HEK293T (cell line): ENCODE measurements around the gene CASP1.
"Not testable (repeated sequence)": the region's sequence is repeated elsewhere in the genome, so short reads cannot be mapped to it uniquely, and the experiment has no call there.

Experiments
- CTCF ChIA-PET: fragments of 350-600 bp; formaldehyde crosslinking; extraction: SDS; loops from one replicate; lab custom pipeline; 2021; ENCODE audit warnings: antibody characterized with exemption, inconsistent platforms; lab: Yijun Ruan, JAX
- POLR2A ChIA-PET: fragments of 350-600 bp; formaldehyde crosslinking; extraction: SDS; loops from one replicate; lab custom pipeline; 2020; ENCODE audit warnings: antibody characterized with exemption, inconsistent platforms; lab: Yijun Ruan, JAX
- DNase-seq: peaks from one replicate; pipeline ENCODE4 v3.0.0; 2012; ENCODE audit warnings: mixed read lengths; ENCODE audit errors: extremely low spot score
- ARNT ChIP-seq: fragments of 450-650 bp; IDR thresholded peaks from 2 replicates; pipeline ENCODE4 v1.6.1; 2017; ENCODE audit warnings: mild to moderate bottlenecking
- BHLHE40 ChIP-seq: fragments of 450-650 bp; IDR thresholded peaks from 2 replicates; pipeline ENCODE4 v1.6.1; 2016; ENCODE audit warnings: mild to moderate bottlenecking, moderate library complexity, borderline replicate concordance
- CTBP1 ChIP-seq: fragments of 450-650 bp; IDR thresholded peaks from 2 replicates; pipeline ENCODE4 v1.6.1; 2016; ENCODE audit warnings: borderline replicate concordance
- ELF4 ChIP-seq: fragments of 450-650 bp; IDR thresholded peaks from 2 replicates; pipeline ENCODE4 v1.6.1; 2017; ENCODE audit warnings: antibody characterized with exemption
- FOXA1 ChIP-seq: fragments of 450-650 bp; IDR thresholded peaks from 2 replicates; pipeline ENCODE4 v1.6.1; 2016; ENCODE audit warnings: mild to moderate bottlenecking
- FOXK2 ChIP-seq: fragments of 450-650 bp; IDR thresholded peaks from 2 replicates; pipeline ENCODE4 v1.6.1; 2016; ENCODE audit warnings: mild to moderate bottlenecking
- FOXM1 ChIP-seq: fragments of 450-650 bp; IDR thresholded peaks from 2 replicates; pipeline ENCODE4 v1.6.1; 2017; ENCODE audit warnings: mild to moderate bottlenecking, borderline replicate concordance
- HDGF ChIP-seq: fragments of 450-650 bp; IDR thresholded peaks from 2 replicates; pipeline ENCODE4 v1.6.1; 2017; ENCODE audit warnings: antibody characterized with exemption, borderline replicate concordance
- L3MBTL2 ChIP-seq: fragments of 450-650 bp; conservative IDR thresholded peaks from 2 replicates; pipeline ENCODE4 v1.6.1; 2016; ENCODE audit warnings: mild to moderate bottlenecking
- LEF1 ChIP-seq: fragments of 450-650 bp; IDR thresholded peaks from 2 replicates; pipeline ENCODE4 v1.6.1; 2017; ENCODE audit warnings: mild to moderate bottlenecking, borderline replicate concordance
- NFRKB ChIP-seq: fragments of 450-650 bp; IDR thresholded peaks from 2 replicates; pipeline ENCODE4 v1.6.1; 2016; ENCODE audit warnings: mild to moderate bottlenecking, moderate library complexity
- SP1 ChIP-seq: fragments of 450-650 bp; IDR thresholded peaks from 2 replicates; pipeline ENCODE4 v1.6.1; 2017
- SUZ12 ChIP-seq: fragments of 450-650 bp; IDR thresholded peaks from 2 replicates; pipeline ENCODE4 v1.6.1; 2016; ENCODE audit warnings: mild to moderate bottlenecking
- TARDBP ChIP-seq: fragments of 450-650 bp; IDR thresholded peaks from 2 replicates; pipeline ENCODE4 v1.6.1; 2016
- ZNF384 ChIP-seq: fragments of 450-650 bp; IDR thresholded peaks from 2 replicates; pipeline ENCODE4 v1.6.1; 2016
- TF ChIP-seq, protein P1 (sequence below): fragments of 450-650 bp; IDR thresholded peaks from 2 replicates; pipeline ENCODE4 v1.6.1; 2016

Gene CASP1

DNA sequence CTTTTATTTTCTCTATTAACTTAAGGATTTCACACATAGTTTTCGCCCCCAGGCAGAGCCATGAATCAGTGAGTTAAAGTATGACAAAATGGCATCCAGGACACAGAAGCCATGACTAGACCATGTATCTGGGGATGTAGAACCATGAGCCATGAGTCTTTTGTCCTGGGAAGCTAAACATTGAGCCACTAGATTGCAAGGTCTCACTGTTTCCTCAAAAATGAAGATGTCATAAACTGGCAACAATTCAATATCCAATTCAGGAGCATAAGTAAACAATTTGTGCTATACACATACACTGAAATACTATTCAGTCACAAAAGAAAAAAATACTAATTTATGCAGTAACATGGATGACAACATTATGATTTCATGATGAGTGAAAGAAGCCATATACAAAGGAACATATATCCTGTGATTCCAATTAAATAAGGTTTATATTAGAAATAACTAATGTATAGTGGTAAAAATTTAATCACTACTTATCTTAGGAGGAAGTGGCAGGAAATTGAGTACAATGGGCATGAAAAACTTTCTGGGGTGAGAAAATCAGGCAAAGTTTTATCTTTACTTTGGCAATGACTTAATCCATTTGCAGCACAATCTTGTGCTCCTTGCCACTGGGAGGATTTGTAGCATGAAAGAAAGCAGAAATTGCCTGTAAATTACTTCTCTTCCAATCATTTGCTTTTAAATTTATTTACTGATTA lies 38.7 kb upstream of the CASP1 start:
- no peak for TF ChIP-seq FOXA1
- TF ChIP-seq ZNF384: no peak
- TF ChIP-seq FOXK2: no peak
- TF ChIP-seq L3MBTL2: no peak
- no peak for TF ChIP-seq ARNT
- TF ChIP-seq HDGF: no peak
- TF ChIP-seq TARDBP: no peak
- TF ChIP-seq LEF1: no peak
- TF ChIP-seq, protein P1, sequence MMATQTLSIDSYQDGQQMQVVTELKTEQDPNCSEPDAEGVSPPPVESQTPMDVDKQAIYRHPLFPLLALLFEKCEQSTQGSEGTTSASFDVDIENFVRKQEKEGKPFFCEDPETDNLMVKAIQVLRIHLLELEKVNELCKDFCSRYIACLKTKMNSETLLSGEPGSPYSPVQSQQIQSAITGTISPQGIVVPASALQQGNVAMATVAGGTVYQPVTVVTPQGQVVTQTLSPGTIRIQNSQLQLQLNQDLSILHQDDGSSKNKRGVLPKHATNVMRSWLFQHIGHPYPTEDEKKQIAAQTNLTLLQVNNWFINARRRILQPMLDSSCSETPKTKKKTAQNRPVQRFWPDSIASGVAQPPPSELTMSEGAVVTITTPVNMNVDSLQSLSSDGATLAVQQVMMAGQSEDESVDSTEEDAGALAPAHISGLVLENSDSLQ: no peak
- TF ChIP-seq FOXM1: no peak
- no peak for TF ChIP-seq NFRKB
- no peak for TF ChIP-seq ELF4
- DNase-seq: no peak
- ChIA-PET POLR2A (no interaction called here), CTCF (no interaction called here)

DNA sequence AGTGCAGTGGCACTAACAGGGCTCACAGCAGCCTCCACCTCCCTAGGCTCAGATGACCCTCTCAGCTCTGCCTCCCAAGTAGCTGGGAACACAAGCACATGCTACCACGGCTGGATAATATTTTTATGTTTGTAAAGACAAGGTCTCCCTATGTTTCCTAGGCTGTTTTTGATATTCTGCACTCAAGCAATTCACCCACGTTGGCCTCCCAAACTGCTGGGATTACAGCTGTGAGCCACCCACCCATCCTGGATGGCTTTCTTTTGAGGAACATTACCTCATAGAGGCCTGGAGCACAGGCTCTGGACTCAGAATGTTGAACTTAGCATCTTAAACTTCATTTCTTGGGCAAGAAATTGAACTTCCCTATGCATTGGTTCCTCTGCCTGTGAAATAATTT lies 37.1 kb upstream of the CASP1 start:
- POLR2A ChIA-PET, DNase-seq, CTCF ChIA-PET: not testable (repeated sequence)

DNA sequence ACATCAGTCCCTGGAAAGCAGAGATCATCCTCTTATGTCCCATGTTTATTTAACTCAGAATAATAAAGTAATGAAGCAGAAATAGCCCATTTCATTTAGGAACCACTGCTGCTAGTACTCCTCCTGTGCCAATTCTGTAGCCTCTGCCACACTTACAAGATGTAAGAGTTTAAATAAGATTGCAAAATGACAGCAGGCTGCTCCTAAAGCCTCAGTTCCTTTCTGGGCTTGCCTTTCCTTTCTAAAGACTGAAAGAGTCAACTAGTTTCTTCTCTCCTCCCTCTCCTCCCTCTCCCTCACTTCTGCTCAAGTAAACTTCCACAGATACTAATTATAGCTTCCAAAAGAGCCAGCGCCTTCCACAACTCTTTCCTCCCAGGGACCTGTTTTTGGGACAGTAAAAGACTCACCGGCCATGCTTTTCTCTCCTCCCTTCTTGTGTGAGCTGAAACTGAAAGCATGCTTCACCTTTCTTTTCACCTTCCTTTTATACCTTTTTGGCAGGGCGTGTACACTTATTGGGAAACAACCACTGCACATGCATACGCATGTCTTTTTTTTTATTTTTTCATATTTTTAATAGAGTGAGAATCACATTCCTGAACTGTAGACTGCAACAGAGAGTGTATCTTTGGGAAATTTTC lies 36.3 kb upstream of the CASP1 start:
- no peak for TF ChIP-seq HDGF
- TF ChIP-seq FOXA1: no peak
- TF ChIP-seq ZNF384: no peak
- no peak for TF ChIP-seq SP1
- no peak for TF ChIP-seq LEF1
- no peak for TF ChIP-seq NFRKB
- no peak for TF ChIP-seq BHLHE40
- no peak for TF ChIP-seq TARDBP
- TF ChIP-seq ARNT: no peak
- TF ChIP-seq ELF4: no peak
- CTCF ChIA-PET: no interaction called here
- POLR2A ChIA-PET: no interaction called here
- DNase-seq: no peak

DNA sequence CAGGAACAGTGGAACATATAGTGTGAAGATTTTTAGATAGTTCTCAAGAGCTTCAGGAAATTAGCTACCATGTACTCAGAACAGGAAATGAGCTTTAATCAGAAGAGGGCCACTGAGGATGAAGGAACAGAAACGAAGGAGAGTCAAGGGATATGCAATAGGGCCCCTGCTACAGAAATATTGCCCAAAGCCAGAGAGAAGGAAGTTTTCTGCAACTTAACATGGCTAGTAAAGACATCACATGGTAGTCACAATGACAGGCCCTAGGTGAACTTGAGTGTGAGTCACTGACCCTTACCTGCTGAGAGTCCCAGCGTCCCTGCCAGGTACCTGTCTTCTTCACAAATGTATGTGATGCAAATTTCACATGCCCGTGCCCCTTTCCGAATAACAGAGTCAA lies 35.4 kb upstream of the CASP1 start:
- POLR2A ChIA-PET: no interaction called here
- no peak for DNase-seq
- CTCF ChIA-PET: no interaction called here
- no peak for TF ChIP-seq FOXA1
- TF ChIP-seq ARNT: no peak
- TF ChIP-seq L3MBTL2: no peak
- TF ChIP-seq BHLHE40: no peak
- no peak for TF ChIP-seq SUZ12
- TF ChIP-seq LEF1: no peak
- no peak for TF ChIP-seq CTBP1
- TF ChIP-seq, protein P1: no peak
- TF ChIP-seq NFRKB: no peak
- no peak for TF ChIP-seq FOXK2
- TF ChIP-seq HDGF: no peak
- no peak for TF ChIP-seq SP1
- no peak for TF ChIP-seq ZNF384
- TF ChIP-seq FOXM1: no peak
- no peak for TF ChIP-seq ELF4
- TF ChIP-seq TARDBP: no peak

DNA sequence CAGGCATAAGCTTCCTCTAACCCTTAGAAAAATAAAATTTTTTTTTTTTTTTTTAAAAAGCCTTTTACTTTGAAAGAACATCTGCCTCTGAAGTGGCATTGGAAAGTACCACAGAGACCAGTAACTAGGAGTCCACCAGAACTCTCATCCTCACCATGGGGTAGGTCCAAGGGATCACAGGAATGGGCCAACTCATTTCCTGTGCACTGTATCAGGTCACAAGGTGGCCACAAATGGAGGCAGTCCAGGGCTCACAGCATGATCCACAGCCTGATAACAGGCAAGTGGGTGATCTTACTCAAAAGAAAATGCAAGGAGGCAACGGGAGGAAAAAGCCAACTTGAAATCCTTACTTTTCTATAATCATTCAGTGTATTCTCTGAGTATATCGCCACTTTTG lies 34.8 kb upstream of the CASP1 start:
- CTCF ChIA-PET: interaction anchor here (0.6 kb wide), 1 partner anchor 745 kb away, joined by 3 read pairs; no protein-coding TSS in a partner anchor
- DNase-seq, POLR2A ChIA-PET: not testable (repeated sequence)

DNA sequence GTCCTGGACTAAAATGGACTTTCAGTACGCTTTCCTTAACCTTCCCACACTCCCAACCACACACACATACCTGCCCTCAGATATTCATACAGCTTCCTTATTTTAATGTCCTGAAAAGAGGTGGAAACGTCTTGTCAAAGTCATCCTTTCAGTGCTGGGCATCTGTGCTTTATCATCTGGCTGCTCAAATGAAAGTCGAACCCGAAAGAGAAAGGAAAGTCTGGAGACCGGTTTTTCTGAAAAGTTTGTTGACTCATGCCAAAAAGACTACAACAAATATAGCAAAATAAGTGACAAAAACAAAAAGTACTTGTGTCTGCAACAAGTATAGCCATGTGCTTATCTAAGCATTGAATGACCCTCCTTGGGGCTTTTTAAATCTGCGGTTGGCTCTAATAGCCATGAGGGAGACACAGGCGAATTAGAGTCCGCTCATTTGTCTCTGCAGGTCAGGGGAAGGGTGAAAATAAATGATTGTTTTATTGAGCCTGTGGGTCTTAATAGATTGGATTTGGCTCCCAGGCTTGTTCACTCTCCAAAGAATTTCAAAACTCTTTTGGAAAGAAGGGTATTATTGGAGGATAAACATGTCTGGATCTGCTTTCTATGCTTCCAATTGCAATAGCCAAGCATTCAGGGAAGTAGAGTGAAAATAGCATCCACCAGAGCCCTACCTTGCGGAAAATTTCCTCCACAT lies 28.4 kb upstream of the CASP1 start:
- DNase-seq, CTCF ChIA-PET, POLR2A ChIA-PET: not testable (repeated sequence)

DNA sequence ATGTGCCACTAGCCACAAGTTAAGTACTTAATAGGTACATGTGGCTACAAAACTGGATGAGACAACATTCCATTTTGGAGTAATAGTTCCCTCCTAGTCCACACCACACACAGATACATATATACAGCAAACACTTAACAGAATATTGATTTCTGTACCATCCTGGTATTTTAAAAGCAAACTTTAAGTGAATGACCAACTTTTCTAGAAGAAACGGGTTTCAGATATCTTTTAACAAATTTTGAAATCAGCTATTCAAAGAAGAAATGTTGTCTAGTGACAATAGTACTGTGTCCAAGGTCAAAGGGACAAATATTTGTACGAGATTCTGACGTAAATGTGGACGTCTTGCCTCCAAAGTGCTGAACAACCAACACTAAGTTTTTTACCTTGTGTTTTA lies 22.5 kb upstream of the CASP1 start:
- CTCF ChIA-PET: no interaction called here
- TF ChIP-seq, protein P1: no peak
- TF ChIP-seq NFRKB (no peak), L3MBTL2 (no peak), ZNF384 (no peak), TARDBP (no peak), HDGF (no peak), FOXA1 (no peak), ARNT (no peak), FOXK2 (no peak), SUZ12 (no peak), FOXM1 (no peak), LEF1 (no peak), BHLHE40 (no peak)
- POLR2A ChIA-PET: no interaction called here
- DNase-seq: no peak
